Large intestine (tissue), 3 donors: ENCODE data around the gene ACER1. TPM values are rescaled to one million over a fixed set of nuclear protein-coding genes. Genes with fewer than 3 reads are reported as not detected.

Experiments used
- DNase-seq, 2 donors: peaks; one replicate each; pipeline versions ENCODE4 v3.0.0 to v3.0.0-alpha.2; 2013
- H3K27ac ChIP-seq: one replicate; pipeline ENCODE4 v1.5.1; 2013; ENCODE audit warnings: low read length
- H3K27me3 ChIP-seq: 2 replicates; pipeline ENCODE4 v1.6.1; 2013; ENCODE audit warnings: low read length; ENCODE audit not compliant: control insufficient read depth, insufficient read depth
- H3K36me3 ChIP-seq: 2 replicates; pipeline ENCODE4 v1.6.1; 2013; ENCODE audit warnings: low read length; ENCODE audit not compliant: control insufficient read depth, insufficient read depth
- H3K4me1 ChIP-seq: one replicate; pipeline ENCODE4 v1.6.1; 2013; ENCODE audit warnings: low read length; ENCODE audit not compliant: control insufficient read depth, insufficient read depth
- H3K4me3 ChIP-seq: one replicate; pipeline ENCODE4 v1.5.1; 2013; ENCODE audit warnings: low read length
- H3K9me3 ChIP-seq: one replicate; pipeline ENCODE4 v1.6.1; 2013; ENCODE audit warnings: mild to moderate bottlenecking, low read depth, low read length, moderate library complexity; ENCODE audit not compliant: control insufficient read depth
- WGBS: methylation state at CpG from one replicate; pipeline ENCODE4 v1.1.5; 2013; ENCODE audit warnings: low lambda C conversion rate; ENCODE audit not compliant: insufficient coverage; 5-methylcytosine and 5-hydroxymethylcytosine counted together
- polyA plus RNA-seq: library from polyadenylated mRNA; unstranded; fragments of 120-200 nt; gene quantifications from one replicate; pipeline ENCODE4 v1.2.1, GENCODE V29; 2013

ACER1 gene
- polyA plus RNA-seq, 1 donor: 0.04 TPM

GRCh38 chr19:6269101-6269886 is 64.1 kb downstream of the ACER1 start:
- WGBS: 92% methylated on average over 6 of the region's 33 CpGs
- Histone ChIP-seq H3K27me3 (no peaks in the 10 kb centered on the region), H3K4me3 (no peak overlapping the region), H3K27ac (no peak overlapping the region), H3K36me3 (peaks cover 47% of the 10 kb centered on the region), H3K4me1 (peaks cover 31% of the 10 kb centered on the region), H3K9me3 (no peaks in the 10 kb centered on the region)
- no peak for DNase-seq

DNA sequence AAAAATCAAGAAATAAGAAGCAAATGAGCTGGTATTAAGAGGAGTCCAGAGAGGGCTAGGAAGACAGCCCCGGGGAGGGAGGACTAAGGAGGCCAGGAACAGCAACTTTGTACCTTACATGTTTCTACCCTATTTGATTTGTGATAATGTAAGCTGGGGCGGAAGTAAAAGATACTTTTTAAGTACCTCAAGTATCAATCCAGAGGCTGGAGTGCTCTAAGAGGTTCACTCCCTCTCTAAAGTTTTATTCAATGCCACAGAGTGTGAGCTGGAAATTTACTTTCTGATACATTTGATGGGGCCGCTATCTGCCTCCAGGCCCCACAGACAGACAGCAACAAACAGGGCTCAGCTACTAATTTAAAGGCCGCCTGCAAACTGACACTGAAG is 65.0 kb downstream of the ACER1 start:
- Histone ChIP-seq H3K4me1 (peaks cover 22% of the 10 kb centered on the region), H3K36me3 (peaks cover 50% of the 10 kb centered on the region), H3K9me3 (no peaks in the 10 kb centered on the region), H3K4me3 (no peak overlapping the region), H3K27ac (no peak overlapping the region), H3K27me3 (no peaks in the 10 kb centered on the region)
- DNase-seq: no peak
- WGBS: no CpG with 5 or more reads among the region's 4 CpGs

GRCh38 chr19:6267552-6268381 is 65.6 kb downstream of the ACER1 start:
- Histone ChIP-seq H3K27ac (no peak overlapping the region), H3K36me3 (peaks cover 55% of the 10 kb centered on the region), H3K27me3 (no peaks in the 10 kb centered on the region), H3K4me3 (no peak overlapping the region), H3K4me1 (peaks cover 16% of the 10 kb centered on the region), H3K9me3 (no peaks in the 10 kb centered on the region)
- 100% methylated on average over 4 of the region's 17 CpGs for WGBS
- no peak for DNase-seq

- H3K4me3 ChIP-seq: no peak overlapping the region
- no peaks in the 10 kb centered on the region for H3K9me3 ChIP-seq
- WGBS: 100% methylated on average over 1 of the region's 4 CpGs
- no peaks in the 10 kb centered on the region for H3K27me3 ChIP-seq
- DNase-seq: no peak
- H3K36me3 ChIP-seq: peaks cover 73% of the 10 kb centered on the region
- no peak overlapping the region for H3K27ac ChIP-seq
- H3K4me1 ChIP-seq: no peaks in the 10 kb centered on the region
These were observed 68.6 kb downstream of the ACER1 start for GRCh38 chr19:6264803-6265202.

GRCh38 chr19:6263735-6264444 is 69.5 kb downstream of the ACER1 start:
- Histone ChIP-seq H3K27me3 (no peaks in the 10 kb centered on the region), H3K36me3 (peaks cover 71% of the 10 kb centered on the region), H3K4me3 (no peak overlapping the region), H3K9me3 (no peaks in the 10 kb centered on the region), H3K4me1 (no peaks in the 10 kb centered on the region), H3K27ac (no peak overlapping the region)
- no CpG with 5 or more reads among the region's 18 CpGs for WGBS
- no peak for DNase-seq

- H3K4me1 ChIP-seq: no peaks in the 10 kb centered on the region
- H3K9me3 ChIP-seq: no peaks in the 10 kb centered on the region
- no peak for DNase-seq
- H3K4me3 ChIP-seq: no peak overlapping the region
- H3K27ac ChIP-seq: no peak overlapping the region
- peaks cover 71% of the 10 kb centered on the region for H3K36me3 ChIP-seq
- H3K27me3 ChIP-seq: no peaks in the 10 kb centered on the region
- no CpG with 5 or more reads among the region's 12 CpGs for WGBS
These were observed 70.1 kb downstream of the ACER1 start for GRCh38 chr19:6263306-6263705.

DNA sequence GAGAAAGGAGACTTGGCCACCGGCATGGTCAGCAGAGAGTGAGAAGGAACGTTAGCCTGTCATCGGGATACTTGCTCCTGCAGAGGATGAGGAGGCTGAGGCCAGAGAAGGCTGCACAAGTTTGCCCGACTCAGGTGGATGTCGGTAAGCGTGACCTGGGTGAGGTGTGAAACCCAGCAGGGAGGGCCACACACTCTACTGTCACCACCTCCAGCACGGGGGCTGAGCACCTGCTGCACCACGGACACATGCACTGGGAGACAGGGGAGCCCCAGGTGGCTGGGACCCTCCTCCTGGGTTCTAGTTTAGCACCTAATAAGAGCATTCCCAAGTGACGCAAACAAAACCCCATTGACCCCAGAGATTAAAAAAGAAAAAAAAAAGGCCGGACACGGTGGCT is 70.9 kb downstream of the ACER1 start:
- WGBS: no CpG with 5 or more reads among the region's 11 CpGs
- Histone ChIP-seq H3K27ac (no peak overlapping the region), H3K4me3 (no peak overlapping the region), H3K36me3 (peaks cover 70% of the 10 kb centered on the region), H3K4me1 (no peaks in the 10 kb centered on the region), H3K27me3 (no peaks in the 10 kb centered on the region), H3K9me3 (no peaks in the 10 kb centered on the region)
- DNase-seq: no peak

GRCh38 chr19:6261883-6262282 is 71.5 kb downstream of the ACER1 start:
- 100% methylated on average over 2 of the region's 15 CpGs for WGBS
- Histone ChIP-seq H3K36me3 (peaks cover 71% of the 10 kb centered on the region), H3K9me3 (no peaks in the 10 kb centered on the region), H3K4me3 (no peak overlapping the region), H3K27ac (no peak overlapping the region), H3K4me1 (no peaks in the 10 kb centered on the region), H3K27me3 (no peaks in the 10 kb centered on the region)
- no peak for DNase-seq

DNA sequence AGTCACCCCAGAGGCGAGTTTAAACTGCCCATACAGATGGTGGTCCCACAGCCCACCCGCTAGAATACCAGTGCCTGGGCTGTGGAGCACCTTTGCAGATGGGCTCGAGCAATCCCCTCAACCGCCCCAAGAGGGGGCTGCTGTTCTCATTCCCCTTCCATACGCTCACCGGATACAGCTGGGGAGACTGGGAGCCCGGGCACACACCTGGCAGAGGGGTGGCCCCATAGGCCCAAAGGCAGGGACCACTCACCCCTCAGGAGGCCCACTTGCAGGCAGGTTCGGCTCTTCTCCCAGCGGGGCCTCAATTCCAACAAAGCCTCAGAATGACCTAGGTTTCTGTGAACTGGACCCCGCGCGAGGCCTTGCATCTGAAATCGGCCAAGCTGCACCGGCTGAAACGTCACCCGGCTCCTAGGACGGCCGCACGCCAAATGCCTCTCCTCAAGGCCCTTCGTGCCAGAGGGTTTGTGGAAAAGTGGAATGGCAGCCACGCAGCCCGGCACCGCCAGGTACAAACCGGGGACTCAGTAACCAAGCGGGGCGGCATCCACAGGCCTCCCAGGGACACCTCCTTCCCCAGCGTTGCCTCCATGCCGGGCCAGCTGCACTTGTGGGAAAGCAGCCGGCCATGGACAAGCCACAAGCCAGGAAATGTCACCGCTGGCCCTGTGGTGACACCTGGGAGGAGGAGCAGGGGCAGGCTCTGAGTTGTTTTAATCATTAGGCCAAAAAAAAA is 72.3 kb downstream of the ACER1 start:
- H3K27ac ChIP-seq: no peak overlapping the region
- H3K36me3 ChIP-seq: peaks cover 69% of the 10 kb centered on the region
- DNase-seq: no peak
- no peaks in the 10 kb centered on the region for H3K27me3 ChIP-seq
- H3K4me1 ChIP-seq: no peaks in the 10 kb centered on the region
- WGBS: no CpG with 5 or more reads among the region's 30 CpGs
- no peaks in the 10 kb centered on the region for H3K9me3 ChIP-seq
- H3K4me3 ChIP-seq: no peak overlapping the region

GRCh38 chr19:6260376-6260775 is 73.0 kb downstream of the ACER1 start:
- DNase-seq: no peak
- no peaks in the 10 kb centered on the region for H3K4me1 ChIP-seq
- no peaks in the 10 kb centered on the region for H3K27me3 ChIP-seq
- no peak overlapping the region for H3K27ac ChIP-seq
- H3K9me3 ChIP-seq: no peaks in the 10 kb centered on the region
- H3K36me3 ChIP-seq: peaks cover 65% of the 10 kb centered on the region
- no peak overlapping the region for H3K4me3 ChIP-seq
- no CpG with 5 or more reads among the region's 9 CpGs for whole genome bisulfite sequencing
